Epithelial cell of umbilical artery (primary cell): Measurements from ENCODE around the gene HLA-DPB1. TPM values are rescaled to one million over a fixed set of nuclear protein-coding genes. Genes with fewer than 3 reads are reported as not detected.

Source experiments
- total RNA-seq: library from RNA; depleted of rRNA; stranded (reverse); fragments of >200 nt; gene quantifications from 2 replicates; pipeline ENCODE4 v1.2.3, GENCODE V29; 2014

The HLA-DPB1 gene
- 20.1 and 23.1 TPM in 2 replicates for total RNA-seq

DNA sequence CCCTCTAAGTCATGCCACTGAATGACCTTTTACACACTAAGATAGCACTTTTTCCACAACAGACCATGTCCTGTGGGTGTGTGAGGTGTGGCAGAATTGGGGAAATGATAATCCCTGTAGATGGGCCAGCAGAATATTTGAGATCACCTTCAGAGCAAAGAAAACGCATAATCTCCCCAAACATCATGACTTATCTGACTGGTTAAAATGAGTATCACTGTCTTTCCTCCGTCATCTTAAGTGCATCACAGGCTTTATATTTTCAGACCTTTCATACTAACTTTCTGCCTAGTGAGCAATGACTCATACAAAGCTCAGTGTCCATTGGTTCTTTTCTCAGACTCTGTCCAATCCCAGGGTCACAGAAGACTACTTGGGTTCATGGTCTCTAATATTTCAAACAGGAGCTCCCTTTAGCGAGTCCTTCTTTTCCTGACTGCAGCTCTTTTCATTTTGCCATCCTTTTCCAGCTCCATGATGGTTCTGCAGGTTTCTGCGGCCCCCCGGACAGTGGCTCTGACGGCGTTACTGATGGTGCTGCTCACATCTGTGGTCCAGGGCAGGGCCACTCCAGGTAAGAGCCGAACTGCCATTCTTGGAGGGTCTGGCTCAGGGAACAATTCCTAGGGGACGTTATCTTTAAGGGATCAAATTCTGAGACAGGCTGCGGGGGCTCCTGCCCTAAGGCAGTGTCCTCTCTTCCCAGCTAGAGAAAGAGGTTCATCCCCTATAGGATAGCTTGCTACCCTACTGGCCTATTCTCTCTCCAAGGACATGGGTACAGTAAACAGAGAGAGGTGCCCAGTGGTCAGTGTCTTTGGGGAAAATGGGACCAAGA lies at the start of gene HLA-DPB1:
TSS of gene HLA-DPB1 (plus strand) at position 423 of the 838 bp plus-strand sequence. CDS start at position 475, 52 bp downstream.

DNA sequence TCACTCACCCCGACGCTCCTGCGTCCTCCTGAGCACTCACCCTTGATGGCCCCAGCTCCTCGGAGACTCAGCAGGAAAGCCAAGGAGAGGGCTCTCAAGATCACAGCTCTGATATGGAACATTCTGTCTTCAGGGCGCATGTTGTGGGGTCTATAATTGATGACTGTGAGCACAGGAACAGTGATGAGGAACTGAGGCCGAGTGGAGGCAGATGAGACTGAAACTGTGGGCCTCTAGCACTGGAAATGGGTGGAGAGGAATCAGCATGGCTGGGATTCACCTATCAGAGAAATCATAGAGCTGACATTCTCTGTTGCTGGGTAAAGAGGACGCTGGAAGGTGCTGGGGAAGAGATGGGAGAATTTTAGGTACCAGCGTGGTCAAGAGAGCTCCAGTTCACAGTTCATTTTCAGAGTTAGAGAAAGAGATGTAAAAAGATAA lies 2.3 kb upstream of the HLA-DPB1 start, which contains the start of gene HLA-DPA1:
TSS of gene HLA-DPA1 (minus strand) at position 219 of the 441 bp plus-strand sequence.

Other genes starting within 250 kb of the HLA-DPB1 start
- gene TAP2, start 237.3 kb upstream of the HLA-DPB1 start, total RNA-seq = 5.8 and 25.1 TPM in 2 replicates
- gene PSMB8, start 231.9 kb upstream of the HLA-DPB1 start, total RNA-seq = 34.1 and 117 TPM in 2 replicates
- gene TAP1, start 222.3 kb upstream of the HLA-DPB1 start, total RNA-seq = 26.0 and 112 TPM in 2 replicates
- 8.8 and 89.1 TPM in 2 replicates for gene PSMB9, start 221.8 kb upstream of the HLA-DPB1 start, total RNA-seq
- 0.97 and 2.3 TPM in 2 replicates for gene HLA-DMB, start 135.0 kb upstream of the HLA-DPB1 start, total RNA-seq
- gene HLA-DMA, start 122.9 kb upstream of the HLA-DPB1 start, total RNA-seq = 0.32 and 2.1 TPM in 2 replicates
- gene BRD2, start 107.4 kb upstream of the HLA-DPB1 start, total RNA-seq = 41.9 and 69.0 TPM in 2 replicates
- under 0.01 TPM in 1 of 2 replicates, not detected in the other for gene HLA-DOA, start 66.4 kb upstream of the HLA-DPB1 start, total RNA-seq
- 0.65 and 3.6 TPM in 2 replicates for gene HLA-DPA1, start 2.3 kb upstream of the HLA-DPB1 start, total RNA-seq
- under 0.01 and 0.15 TPM in 2 replicates for gene COL11A2, start 116.5 kb downstream of the HLA-DPB1 start, total RNA-seq
- gene RXRB, start 124.7 kb downstream of the HLA-DPB1 start, total RNA-seq = 17.9 and 18.5 TPM in 2 replicates
- 94.4 and 109 TPM in 2 replicates for gene SLC39A7, start 124.9 kb downstream of the HLA-DPB1 start, total RNA-seq
- 11.0 and 12.3 TPM in 2 replicates for gene HSD17B8, start 128.7 kb downstream of the HLA-DPB1 start, total RNA-seq
- 21.1 and 24.0 TPM in 2 replicates for gene RING1, start 132.5 kb downstream of the HLA-DPB1 start, total RNA-seq
- gene VPS52, start 195.9 kb downstream of the HLA-DPB1 start, total RNA-seq = 23.1 and 26.3 TPM in 2 replicates
- 2,997 and 4,260 TPM in 2 replicates for gene RPS18, start 196.1 kb downstream of the HLA-DPB1 start, total RNA-seq
- gene B3GALT4, start 201.1 kb downstream of the HLA-DPB1 start, total RNA-seq = 1.6 and 3.3 TPM in 2 replicates
- gene WDR46, start 213.2 kb downstream of the HLA-DPB1 start, total RNA-seq = 106 and 144 TPM in 2 replicates
- 57.8 and 82.8 TPM in 2 replicates for gene PFDN6, start 213.6 kb downstream of the HLA-DPB1 start, total RNA-seq
- gene RGL2, start 223.0 kb downstream of the HLA-DPB1 start, total RNA-seq = 33.1 and 39.3 TPM in 2 replicates
- 37.7 and 46.4 TPM in 2 replicates for gene TAPBP, start 238.1 kb downstream of the HLA-DPB1 start, total RNA-seq
- 12.3 and 12.8 TPM in 2 replicates for gene ZBTB22, start 241.8 kb downstream of the HLA-DPB1 start, total RNA-seq
- gene DAXX, start 247.0 kb downstream of the HLA-DPB1 start, total RNA-seq = 40.6 and 46.7 TPM in 2 replicates